Measurements from ENCODE around the gene NAGS.

DNA sequence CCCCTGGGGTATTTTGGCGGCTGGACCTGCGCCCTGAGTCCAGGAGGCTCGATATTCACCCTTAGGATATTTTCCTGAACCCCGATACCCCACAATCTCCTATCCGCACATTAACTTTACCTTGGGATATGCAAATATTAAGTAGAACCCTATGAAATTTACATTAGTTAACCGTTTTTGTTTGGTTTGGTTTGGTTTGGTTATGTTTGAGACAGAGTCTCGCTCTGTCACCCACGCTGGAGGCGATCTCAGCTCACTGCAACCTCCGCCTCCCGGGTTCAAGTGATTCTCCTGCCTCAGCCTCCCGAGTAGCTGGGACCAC is 9.3 kb upstream of the NAGS start:
- TF ChIP-seq, protein P1, sequence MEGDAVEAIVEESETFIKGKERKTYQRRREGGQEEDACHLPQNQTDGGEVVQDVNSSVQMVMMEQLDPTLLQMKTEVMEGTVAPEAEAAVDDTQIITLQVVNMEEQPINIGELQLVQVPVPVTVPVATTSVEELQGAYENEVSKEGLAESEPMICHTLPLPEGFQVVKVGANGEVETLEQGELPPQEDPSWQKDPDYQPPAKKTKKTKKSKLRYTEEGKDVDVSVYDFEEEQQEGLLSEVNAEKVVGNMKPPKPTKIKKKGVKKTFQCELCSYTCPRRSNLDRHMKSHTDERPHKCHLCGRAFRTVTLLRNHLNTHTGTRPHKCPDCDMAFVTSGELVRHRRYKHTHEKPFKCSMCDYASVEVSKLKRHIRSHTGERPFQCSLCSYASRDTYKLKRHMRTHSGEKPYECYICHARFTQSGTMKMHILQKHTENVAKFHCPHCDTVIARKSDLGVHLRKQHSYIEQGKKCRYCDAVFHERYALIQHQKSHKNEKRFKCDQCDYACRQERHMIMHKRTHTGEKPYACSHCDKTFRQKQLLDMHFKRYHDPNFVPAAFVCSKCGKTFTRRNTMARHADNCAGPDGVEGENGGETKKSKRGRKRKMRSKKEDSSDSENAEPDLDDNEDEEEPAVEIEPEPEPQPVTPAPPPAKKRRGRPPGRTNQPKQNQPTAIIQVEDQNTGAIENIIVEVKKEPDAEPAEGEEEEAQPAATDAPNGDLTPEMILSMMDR (IDR thresholded peaks at IDR 0.05): no peak
- no peak for TF ChIP-seq POLR2A (IDR thresholded peaks at IDR 0.05)
- no peak for TF ChIP-seq POLR2AphosphoS5 (IDR thresholded peaks at IDR 0.05)
